ENCODE results near the gene GPC6.

GRCh38 chr13:93655154-93655553 lies 428.5 kb downstream of the GPC6 start:
- TF ChIP-seq POLR2AphosphoS5 (IDR thresholded peaks at IDR 0.05; ENCODE audit: low read depth, low read length) (no peak), POLR2A (IDR thresholded peaks at IDR 0.05; ENCODE audit: borderline replicate concordance, extremely low read depth, insufficient read depth, insufficient read length) (no peak), ELF1 (IDR thresholded peaks at IDR 0.05; ENCODE audit: borderline replicate concordance, low read depth) (no peak), JUND (IDR thresholded peaks at IDR 0.05) (no peak), EZH2 (IDR thresholded peaks at IDR 0.05) (no peak), EZH2phosphoT487 (IDR thresholded peaks at IDR 0.05; ENCODE audit: borderline replicate concordance) (no peak), SP1 (IDR thresholded peaks at IDR 0.05; ENCODE audit: low read depth) (no peak), CEBPB (IDR thresholded peaks at IDR 0.05; ENCODE audit: low read depth) (no peak), TCF7L2 (IDR thresholded peaks at IDR 0.05; ENCODE audit: borderline replicate concordance, extremely low read depth, insufficient read depth, insufficient read length) (no peak)
- TF ChIP-seq, protein P1, sequence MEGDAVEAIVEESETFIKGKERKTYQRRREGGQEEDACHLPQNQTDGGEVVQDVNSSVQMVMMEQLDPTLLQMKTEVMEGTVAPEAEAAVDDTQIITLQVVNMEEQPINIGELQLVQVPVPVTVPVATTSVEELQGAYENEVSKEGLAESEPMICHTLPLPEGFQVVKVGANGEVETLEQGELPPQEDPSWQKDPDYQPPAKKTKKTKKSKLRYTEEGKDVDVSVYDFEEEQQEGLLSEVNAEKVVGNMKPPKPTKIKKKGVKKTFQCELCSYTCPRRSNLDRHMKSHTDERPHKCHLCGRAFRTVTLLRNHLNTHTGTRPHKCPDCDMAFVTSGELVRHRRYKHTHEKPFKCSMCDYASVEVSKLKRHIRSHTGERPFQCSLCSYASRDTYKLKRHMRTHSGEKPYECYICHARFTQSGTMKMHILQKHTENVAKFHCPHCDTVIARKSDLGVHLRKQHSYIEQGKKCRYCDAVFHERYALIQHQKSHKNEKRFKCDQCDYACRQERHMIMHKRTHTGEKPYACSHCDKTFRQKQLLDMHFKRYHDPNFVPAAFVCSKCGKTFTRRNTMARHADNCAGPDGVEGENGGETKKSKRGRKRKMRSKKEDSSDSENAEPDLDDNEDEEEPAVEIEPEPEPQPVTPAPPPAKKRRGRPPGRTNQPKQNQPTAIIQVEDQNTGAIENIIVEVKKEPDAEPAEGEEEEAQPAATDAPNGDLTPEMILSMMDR (IDR thresholded peaks at IDR 0.05 in 2 of 3, conservative IDR thresholded peaks at IDR 0.05 in 1 of 3; ENCODE audit: borderline replicate concordance in 1 of 3, insufficient read depth in 1 of 3, low read depth in 2 of 3, low read length in 2 of 3): no peak
- TF ChIP-seq, protein P2, sequence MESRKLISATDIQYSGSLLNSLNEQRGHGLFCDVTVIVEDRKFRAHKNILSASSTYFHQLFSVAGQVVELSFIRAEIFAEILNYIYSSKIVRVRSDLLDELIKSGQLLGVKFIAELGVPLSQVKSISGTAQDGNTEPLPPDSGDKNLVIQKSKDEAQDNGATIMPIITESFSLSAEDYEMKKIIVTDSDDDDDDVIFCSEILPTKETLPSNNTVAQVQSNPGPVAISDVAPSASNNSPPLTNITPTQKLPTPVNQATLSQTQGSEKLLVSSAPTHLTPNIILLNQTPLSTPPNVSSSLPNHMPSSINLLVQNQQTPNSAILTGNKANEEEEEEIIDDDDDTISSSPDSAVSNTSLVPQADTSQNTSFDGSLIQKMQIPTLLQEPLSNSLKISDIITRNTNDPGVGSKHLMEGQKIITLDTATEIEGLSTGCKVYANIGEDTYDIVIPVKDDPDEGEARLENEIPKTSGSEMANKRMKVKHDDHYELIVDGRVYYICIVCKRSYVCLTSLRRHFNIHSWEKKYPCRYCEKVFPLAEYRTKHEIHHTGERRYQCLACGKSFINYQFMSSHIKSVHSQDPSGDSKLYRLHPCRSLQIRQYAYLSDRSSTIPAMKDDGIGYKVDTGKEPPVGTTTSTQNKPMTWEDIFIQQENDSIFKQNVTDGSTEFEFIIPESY (IDR thresholded peaks at IDR 0.05; ENCODE audit: extremely low read depth, insufficient replicate concordance, low read length): no peak
- TF ChIP-seq, protein P3, sequence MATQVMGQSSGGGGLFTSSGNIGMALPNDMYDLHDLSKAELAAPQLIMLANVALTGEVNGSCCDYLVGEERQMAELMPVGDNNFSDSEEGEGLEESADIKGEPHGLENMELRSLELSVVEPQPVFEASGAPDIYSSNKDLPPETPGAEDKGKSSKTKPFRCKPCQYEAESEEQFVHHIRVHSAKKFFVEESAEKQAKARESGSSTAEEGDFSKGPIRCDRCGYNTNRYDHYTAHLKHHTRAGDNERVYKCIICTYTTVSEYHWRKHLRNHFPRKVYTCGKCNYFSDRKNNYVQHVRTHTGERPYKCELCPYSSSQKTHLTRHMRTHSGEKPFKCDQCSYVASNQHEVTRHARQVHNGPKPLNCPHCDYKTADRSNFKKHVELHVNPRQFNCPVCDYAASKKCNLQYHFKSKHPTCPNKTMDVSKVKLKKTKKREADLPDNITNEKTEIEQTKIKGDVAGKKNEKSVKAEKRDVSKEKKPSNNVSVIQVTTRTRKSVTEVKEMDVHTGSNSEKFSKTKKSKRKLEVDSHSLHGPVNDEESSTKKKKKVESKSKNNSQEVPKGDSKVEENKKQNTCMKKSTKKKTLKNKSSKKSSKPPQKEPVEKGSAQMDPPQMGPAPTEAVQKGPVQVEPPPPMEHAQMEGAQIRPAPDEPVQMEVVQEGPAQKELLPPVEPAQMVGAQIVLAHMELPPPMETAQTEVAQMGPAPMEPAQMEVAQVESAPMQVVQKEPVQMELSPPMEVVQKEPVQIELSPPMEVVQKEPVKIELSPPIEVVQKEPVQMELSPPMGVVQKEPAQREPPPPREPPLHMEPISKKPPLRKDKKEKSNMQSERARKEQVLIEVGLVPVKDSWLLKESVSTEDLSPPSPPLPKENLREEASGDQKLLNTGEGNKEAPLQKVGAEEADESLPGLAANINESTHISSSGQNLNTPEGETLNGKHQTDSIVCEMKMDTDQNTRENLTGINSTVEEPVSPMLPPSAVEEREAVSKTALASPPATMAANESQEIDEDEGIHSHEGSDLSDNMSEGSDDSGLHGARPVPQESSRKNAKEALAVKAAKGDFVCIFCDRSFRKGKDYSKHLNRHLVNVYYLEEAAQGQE (IDR thresholded peaks at IDR 0.05; ENCODE audit: low read depth): no peak
